Measurements from ENCODE around the gene COL13A1.

The COL13A1 gene

GRCh38 chr10:69867699-69868558 lies 66.2 kb downstream of the COL13A1 start:
- Histone ChIP-seq H3K36me3 (ENCODE audit: control insufficient read depth, insufficient read depth, low read length) (no peaks in the 10 kb centered on the region), H3K4me3 (replicated peaks; ENCODE audit: low read depth, low read length) (no peak overlapping the region), H3K27me3 (replicated peaks; ENCODE audit: control insufficient read depth, insufficient read depth, low read length) (peaks cover 4% of the 10 kb centered on the region)
- no peak for DNase-seq (ENCODE audit: extremely low read depth, insufficient read length)
- TF ChIP-seq CTCF (IDR thresholded peaks at IDR 0.05; ENCODE audit: insufficient read depth, low read length, poor library complexity, severe bottlenecking): no peak

- Histone ChIP-seq H3K4me3 (replicated peaks; ENCODE audit: low read depth, low read length) (no peak overlapping the region), H3K27me3 (replicated peaks; ENCODE audit: control insufficient read depth, insufficient read depth, low read length) (peaks cover 4% of the 10 kb centered on the region), H3K36me3 (ENCODE audit: control insufficient read depth, insufficient read depth, low read length) (no peaks in the 10 kb centered on the region)
- no peak for DNase-seq (ENCODE audit: extremely low read depth, insufficient read length)
- TF ChIP-seq CTCF (IDR thresholded peaks at IDR 0.05; ENCODE audit: insufficient read depth, low read length, poor library complexity, severe bottlenecking): no peak
Measured at GRCh38 chr10:69868821-69869220, 67.1 kb downstream of the COL13A1 start.

GRCh38 chr10:69869291-69869961 lies 67.7 kb downstream of the COL13A1 start:
- Histone ChIP-seq H3K27me3 (replicated peaks; ENCODE audit: control insufficient read depth, insufficient read depth, low read length) (peaks cover 4% of the 10 kb centered on the region), H3K36me3 (ENCODE audit: control insufficient read depth, insufficient read depth, low read length) (no peaks in the 10 kb centered on the region), H3K4me3 (replicated peaks; ENCODE audit: low read depth, low read length) (no peak overlapping the region)
- TF ChIP-seq CTCF (IDR thresholded peaks at IDR 0.05; ENCODE audit: insufficient read depth, low read length, poor library complexity, severe bottlenecking): no peak
- DNase-seq (ENCODE audit: extremely low read depth, insufficient read length): no peak

GRCh38 chr10:69870591-69870990 lies 68.9 kb downstream of the COL13A1 start:
- DNase-seq (ENCODE audit: extremely low read depth, insufficient read length): no peak
- peaks cover 4% of the 10 kb centered on the region for H3K27me3 ChIP-seq (replicated peaks; ENCODE audit: control insufficient read depth, insufficient read depth, low read length)
- no peaks in the 10 kb centered on the region for H3K36me3 ChIP-seq (ENCODE audit: control insufficient read depth, insufficient read depth, low read length)
- TF ChIP-seq CTCF (IDR thresholded peaks at IDR 0.05; ENCODE audit: insufficient read depth, low read length, poor library complexity, severe bottlenecking): no peak
- no peak overlapping the region for H3K4me3 ChIP-seq (replicated peaks; ENCODE audit: low read depth, low read length)

- no peak overlapping the region for H3K4me3 ChIP-seq (replicated peaks; ENCODE audit: low read depth, low read length)
- no peaks in the 10 kb centered on the region for H3K36me3 ChIP-seq (ENCODE audit: control insufficient read depth, insufficient read depth, low read length)
- peaks cover 4% of the 10 kb centered on the region for H3K27me3 ChIP-seq (replicated peaks; ENCODE audit: control insufficient read depth, insufficient read depth, low read length)
- no peak for TF ChIP-seq CTCF (IDR thresholded peaks at IDR 0.05; ENCODE audit: insufficient read depth, low read length, poor library complexity, severe bottlenecking)
- DNase-seq (ENCODE audit: extremely low read depth, insufficient read length): no peak
Measured at GRCh38 chr10:69871074-69871473, 69.4 kb downstream of the COL13A1 start.
